HEK293T (cell line): ENCODE data around the gene CFHR3.

Experiments used
- ARNT ChIP-seq: fragments of 450-650 bp; IDR thresholded peaks from 2 replicates; pipeline ENCODE4 v1.6.1; 2017; ENCODE audit warnings: mild to moderate bottlenecking
- BHLHE40 ChIP-seq: fragments of 450-650 bp; IDR thresholded peaks from 2 replicates; pipeline ENCODE4 v1.6.1; 2016; ENCODE audit warnings: mild to moderate bottlenecking, moderate library complexity, borderline replicate concordance
- FOXK2 ChIP-seq: fragments of 450-650 bp; IDR thresholded peaks from 2 replicates; pipeline ENCODE4 v1.6.1; 2016; ENCODE audit warnings: mild to moderate bottlenecking
- L3MBTL2 ChIP-seq: fragments of 450-650 bp; conservative IDR thresholded peaks from 2 replicates; pipeline ENCODE4 v1.6.1; 2016; ENCODE audit warnings: mild to moderate bottlenecking
- SUZ12 ChIP-seq: fragments of 450-650 bp; IDR thresholded peaks from 2 replicates; pipeline ENCODE4 v1.6.1; 2016; ENCODE audit warnings: mild to moderate bottlenecking

DNA sequence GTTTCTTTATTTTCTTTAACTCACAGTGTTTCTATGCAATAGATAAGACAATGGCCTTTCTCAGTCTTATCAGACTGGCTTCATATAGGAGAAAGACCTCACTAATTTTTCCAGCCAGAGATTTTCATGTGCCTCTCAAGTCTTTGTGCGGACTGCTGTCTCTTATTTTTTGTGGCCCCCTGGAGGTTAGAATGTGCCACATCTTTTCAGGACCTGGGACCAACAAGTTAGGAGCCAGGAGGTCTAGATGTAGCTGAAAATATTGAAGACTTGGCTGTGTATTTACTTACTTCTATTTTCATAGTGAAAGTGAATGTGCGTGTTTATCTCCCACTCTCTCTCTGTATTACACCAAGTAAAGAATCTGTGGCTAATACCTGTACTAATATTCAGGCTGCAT lies 42.1 kb upstream of the CFHR3 start:
- TF ChIP-seq SUZ12 (no peak), L3MBTL2 (no peak), ARNT (no peak), FOXK2 (no peak), BHLHE40 (no peak)
